SK-N-SH (cell line): ENCODE data around the gene BCHE. TPM values are rescaled to one million over a fixed set of nuclear protein-coding genes. Genes with fewer than 3 reads are reported as not detected.

Experiments
- CTCF ChIA-PET: fragments of 300-600, 350-600 bp; formaldehyde crosslinking; extraction: SDS; loops from one replicate; lab custom pipeline; 2021; lab: Yijun Ruan, JAX
- POLR2A ChIA-PET: fragments of 350-600 bp; sonication (Branson Sonifier 250); formaldehyde crosslinking; extraction: SDS; loops from one replicate; lab custom pipeline; 2020; ENCODE audit warnings: antibody characterized with exemption, inconsistent platforms; lab: Yijun Ruan, JAX
- DNase-seq: peaks from one replicate; pipeline ENCODE4 v3.0.0; 2012
- H2AFZ ChIP-seq: fragments of 200-600 bp; sonication (generic); 2 replicates; pipeline ENCODE4 v1.8.1; 2016; ENCODE audit warnings: antibody characterized with exemption, mild to moderate bottlenecking, low read depth
- H3F3A ChIP-seq: fragments of 200-600 bp; sonication (generic); replicated peaks from 2 replicates; pipeline ENCODE3; 2016; ENCODE audit warnings: antibody characterized with exemption, mild to moderate bottlenecking; ENCODE audit not compliant: insufficient read depth
- H3K27ac ChIP-seq, 2 experiments: fragments of 200-500 bp in 1 of 2; fragments of 200-600 bp in 1 of 2; sonication (Bioruptor generic) in 1 of 2; sonication (generic), shearing (Covaris generic) in 1 of 2; 2 replicates each; pipeline versions ENCODE4 v1.5.1 to v1.6.1; 2014 to 2016; ENCODE audit warnings: low read depth in 2 of 2, inconsistent platforms in 1 of 2, low read length in 1 of 2, mild to moderate bottlenecking in 1 of 2, mixed read lengths in 1 of 2
- H3K27me3 ChIP-seq: fragments of 200-600 bp; sonication (generic), shearing (Covaris generic); 2 replicates; pipeline ENCODE4 v1.6.1; 2016; ENCODE audit warnings: mixed run types; ENCODE audit not compliant: insufficient read depth
- H3K36me3 ChIP-seq, 2 experiments: fragments of 200-500 bp in 1 of 2; fragments of 200-600 bp in 1 of 2; sonication (Bioruptor generic) in 1 of 2; sonication (generic) in 1 of 2; replicated peaks in 1 of 2; 2 replicates each; pipeline versions ENCODE3 to v1.5.1; 2014 to 2016; ENCODE audit warnings: low read length in 1 of 2, mild to moderate bottlenecking in 1 of 2; ENCODE audit not compliant: insufficient read depth in 2 of 2, control insufficient read depth in 1 of 2
- H3K4me1 ChIP-seq, 2 experiments: fragments of 200-500 bp in 1 of 2; fragments of 200-600 bp in 1 of 2; sonication (Bioruptor generic) in 1 of 2; sonication (generic), shearing (Covaris generic) in 1 of 2; 2 replicates each; pipeline versions ENCODE4 v1.5.1 to v1.6.1; 2014 to 2016; ENCODE audit warnings: low read depth in 1 of 2, low read length in 1 of 2, mixed run types in 1 of 2; ENCODE audit not compliant: insufficient read depth in 2 of 2, control insufficient read depth in 1 of 2
- H3K4me2 ChIP-seq: fragments of 200-600 bp; sonication (generic), shearing (Covaris generic); 2 replicates; pipeline ENCODE4 v1.6.1; 2017; ENCODE audit warnings: mixed run types
- H3K4me3 ChIP-seq, 2 experiments: fragments of 200-500 bp in 1 of 2; fragments of 200-600 bp in 1 of 2; sonication (Bioruptor generic) in 1 of 2; sonication (generic), shearing (Covaris generic) in 1 of 2; 2 replicates each; pipeline versions ENCODE4 v1.5.1 to v1.8.1; 2014 to 2016; ENCODE audit warnings: low read depth in 2 of 2, inconsistent platforms in 1 of 2, low read length in 1 of 2, mild to moderate bottlenecking in 1 of 2, mixed read lengths in 1 of 2, moderate library complexity in 1 of 2
- H3K79me2 ChIP-seq: fragments of 200-600 bp; sonication (generic); 2 replicates; pipeline ENCODE4 v1.8.1; 2017; ENCODE audit warnings: mild to moderate bottlenecking; ENCODE audit not compliant: insufficient read depth
- H3K9ac ChIP-seq: fragments of 200-600 bp; sonication (generic); 2 replicates; pipeline ENCODE4 v1.6.1; 2017; ENCODE audit warnings: mixed run types
- H3K9me2 ChIP-seq: fragments of 200-600 bp; sonication (generic); 2 replicates; pipeline ENCODE4 v1.6.1; 2017; ENCODE audit warnings: mixed run types
- H3K9me3 ChIP-seq: fragments of 200-600 bp; sonication (generic); 2 replicates; pipeline ENCODE4 v1.6.1; 2017; ENCODE audit warnings: mixed run types, mild to moderate bottlenecking, moderate library complexity
- H4K20me1 ChIP-seq: fragments of 200-600 bp; sonication (generic); 2 replicates; pipeline ENCODE4 v1.6.1; 2017; ENCODE audit warnings: mild to moderate bottlenecking, mixed run types; ENCODE audit not compliant: insufficient read depth
- FOSL2 ChIP-seq: IDR thresholded peaks from 2 replicates; pipeline ENCODE4 v1.4.0; 2012; ENCODE audit warnings: low read depth, mild to moderate bottlenecking, moderate library complexity, borderline replicate concordance
- FOXJ3 ChIP-seq: sonication (generic); formaldehyde crosslinking; IDR thresholded peaks from 2 replicates; pipeline ENCODE4 v1.5.1; 2020; ENCODE audit warnings: mild to moderate bottlenecking, missing genetic modification reagents
- GATA2 ChIP-seq: sonication (generic); formaldehyde crosslinking; IDR thresholded peaks from 2 replicates; pipeline ENCODE4 v1.5.0; 2020; ENCODE audit warnings: mild to moderate bottlenecking, missing genetic modification reagents
- IRF3 ChIP-seq: fragments of 150-350 bp; IDR thresholded peaks from 2 replicates; pipeline ENCODE4 v1.6.1; 2016; ENCODE audit warnings: mild to moderate bottlenecking, low read depth, low read length
- MEF2A ChIP-seq: IDR thresholded peaks from 2 replicates; pipeline ENCODE4 v1.4.0; 2012; ENCODE audit warnings: low read depth, borderline replicate concordance
- MXI1 ChIP-seq: IDR thresholded peaks from 2 replicates; pipeline ENCODE4 v1.6.1; 2012; ENCODE audit warnings: mild to moderate bottlenecking, low read depth, low read length, improper control_type of control experiment
- NFIC ChIP-seq: IDR thresholded peaks from 2 replicates; pipeline ENCODE4 v1.4.0; 2012; ENCODE audit warnings: borderline replicate concordance
- NRF1 ChIP-seq: IDR thresholded peaks from 2 replicates; pipeline ENCODE4 v1.6.1; 2012; ENCODE audit warnings: low read depth, mild to moderate bottlenecking, low read length
- PBX3 ChIP-seq: IDR thresholded peaks from 2 replicates; pipeline ENCODE4; 2012
- POLR2AphosphoS5 ChIP-seq: IDR thresholded peaks from 2 replicates; pipeline ENCODE4 v1.6.1; 2012; ENCODE audit warnings: low read depth, low read length
- RCOR1 ChIP-seq: fragments of 150-350 bp; IDR thresholded peaks from 2 replicates; pipeline ENCODE4 v1.6.1; 2017; ENCODE audit warnings: antibody characterized with exemption, low read length
- RFX5 ChIP-seq: IDR thresholded peaks from 2 replicates; pipeline ENCODE4 v1.6.1; 2012; ENCODE audit warnings: mild to moderate bottlenecking, improper control_type of control experiment, low read length
- SMC3 ChIP-seq: IDR thresholded peaks from 2 replicates; pipeline ENCODE4 v1.6.1; 2012; ENCODE audit warnings: low read depth, low read length, improper control_type of control experiment
- TCF12 ChIP-seq: IDR thresholded peaks from 2 replicates; pipeline ENCODE4 v1.4.0; 2012
- USF2 ChIP-seq: fragments of 150-350 bp; IDR thresholded peaks from 2 replicates; pipeline ENCODE4 v1.6.1; 2017; ENCODE audit warnings: antibody characterized with exemption, low read length, low read depth, borderline replicate concordance
- YY1 ChIP-seq: IDR thresholded peaks from 2 replicates; pipeline ENCODE4 v1.4.0; 2012; ENCODE audit warnings: low read depth, mild to moderate bottlenecking
- ZBTB33 ChIP-seq: IDR thresholded peaks from 2 replicates; pipeline ENCODE4 v1.4.0; 2012; ENCODE audit warnings: low read depth, borderline replicate concordance
- WGBS: methylation state at CpG from one replicate; pipeline ENCODE4 v1.1.6; 2017; ENCODE audit warnings: low lambda C conversion rate; 5-methylcytosine and 5-hydroxymethylcytosine counted together
- polyA plus RNA-seq, 3 experiments: library from polyadenylated mRNA; depleted of rRNA; stranded (reverse); fragments of >200 nt; gene quantifications; 2 replicates each; pipeline ENCODE4 v1.2.3, GENCODE V29; 2012
- TF ChIP-seq, protein P1 (sequence below): IDR thresholded peaks from 2 replicates; pipeline ENCODE4 v1.4.0; 2012; ENCODE audit warnings: low read depth, borderline replicate concordance
- TF ChIP-seq, protein P2 (sequence below): IDR thresholded peaks from 2 replicates; pipeline ENCODE4 v1.4.0; 2012; ENCODE audit warnings: low read depth

Gene BCHE
- polyA plus RNA-seq, 1 of the 3 experiments (the other 2 are of a cell fraction), result not detected

DNA sequence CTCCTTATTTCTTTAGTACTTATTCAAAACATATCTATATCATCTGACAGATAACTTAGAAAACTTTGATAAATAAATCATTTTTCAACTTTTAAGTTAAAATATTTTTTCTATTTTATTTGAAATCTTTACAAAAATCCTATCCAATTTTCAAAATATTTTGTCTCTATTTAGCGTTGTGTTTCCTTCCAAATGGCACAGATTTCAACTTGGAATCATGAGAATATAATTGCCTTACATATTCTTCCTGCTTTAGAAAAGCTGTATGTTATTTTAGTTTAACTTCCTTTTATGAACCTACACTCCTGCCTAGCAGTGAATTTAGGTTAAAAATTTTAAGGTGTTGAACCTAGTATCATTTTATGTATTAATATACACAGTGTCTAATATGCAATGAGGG, 38.2 kb downstream of the BCHE start:
- H3K4me3 ChIP-seq, result no peak overlapping the region
- no peaks in the 10 kb centered on the region for H3K79me2 ChIP-seq
- no peak overlapping the region for H3K4me2 ChIP-seq
- no peak overlapping the region for H2AFZ ChIP-seq
- no peaks in the 10 kb centered on the region for H3K9me3 ChIP-seq
- H3F3A ChIP-seq, result no peaks in the 10 kb centered on the region
- H3K9ac ChIP-seq, result no peak overlapping the region
- H3K9me2 ChIP-seq, result no peaks in the 10 kb centered on the region
- POLR2A ChIA-PET, result no interaction called here
- TF ChIP-seq, protein P1, sequence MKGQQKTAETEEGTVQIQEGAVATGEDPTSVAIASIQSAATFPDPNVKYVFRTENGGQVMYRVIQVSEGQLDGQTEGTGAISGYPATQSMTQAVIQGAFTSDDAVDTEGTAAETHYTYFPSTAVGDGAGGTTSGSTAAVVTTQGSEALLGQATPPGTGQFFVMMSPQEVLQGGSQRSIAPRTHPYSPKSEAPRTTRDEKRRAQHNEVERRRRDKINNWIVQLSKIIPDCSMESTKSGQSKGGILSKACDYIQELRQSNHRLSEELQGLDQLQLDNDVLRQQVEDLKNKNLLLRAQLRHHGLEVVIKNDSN, result no peak
- TF ChIP-seq USF2, result no peak
- no peak for TF ChIP-seq MXI1
- TF ChIP-seq FOSL2, result no peak
- TF ChIP-seq TCF12, result no peak
- TF ChIP-seq RFX5, result no peak
- 21% methylated on average over 1 of the region's 1 CpG for WGBS
- no peaks in the 10 kb centered on the region for H3K27me3 ChIP-seq
- no peak overlapping the region for H3K27ac ChIP-seq
- H4K20me1 ChIP-seq, result no peaks in the 10 kb centered on the region
- CTCF ChIA-PET, result no interaction called here
- DNase-seq, result no peak
- H3K4me1 ChIP-seq, result no peaks in the 10 kb centered on the region
- H3K36me3 ChIP-seq, result no peaks in the 10 kb centered on the region

DNA sequence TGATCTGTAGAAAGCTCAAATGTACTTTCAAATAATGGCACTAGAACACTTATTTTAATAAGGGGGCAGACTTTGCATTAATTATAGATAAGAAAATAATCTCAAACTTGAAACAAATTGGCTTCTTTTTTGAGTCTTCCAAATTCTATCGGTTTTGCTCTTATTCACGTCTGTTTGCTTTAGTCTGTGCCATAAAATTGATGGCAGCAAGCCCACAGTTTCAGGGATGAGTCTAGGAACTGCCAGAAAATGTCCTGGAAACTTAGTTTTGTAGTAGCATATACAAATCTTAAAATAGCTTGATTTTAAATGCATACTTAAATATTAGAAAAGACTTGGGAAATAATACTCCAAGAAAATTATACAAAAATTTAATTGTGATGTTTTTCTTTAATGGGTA, 39.7 kb downstream of the BCHE start:
- no peak overlapping the region for H3K4me3 ChIP-seq
- peak overlapping the region; percentile 35; the same call in 1 of the 2 replicates for H2AFZ ChIP-seq
- no peak for DNase-seq
- H3F3A ChIP-seq, result no peaks in the 10 kb centered on the region
- ChIA-PET POLR2A (no interaction called here), CTCF (no interaction called here)
- H3K27me3 ChIP-seq, result no peaks in the 10 kb centered on the region; the same call in 1 of the 2 replicates
- H3K4me2 ChIP-seq, result no peak overlapping the region
- no peak overlapping the region for H3K27ac ChIP-seq
- H3K9me2 ChIP-seq, result no peaks in the 10 kb centered on the region
- H3K79me2 ChIP-seq, result no peaks in the 10 kb centered on the region
- H3K9ac ChIP-seq, result no peak overlapping the region
- no peaks in the 10 kb centered on the region for H3K36me3 ChIP-seq
- H3K9me3 ChIP-seq, result no peaks in the 10 kb centered on the region
- WGBS, result 1% methylated on average over 2 of the region's 2 CpGs
- H3K4me1 ChIP-seq, result no peaks in the 10 kb centered on the region
- no peaks in the 10 kb centered on the region for H4K20me1 ChIP-seq
- TF ChIP-seq RCOR1 (no peak), NFIC (no peak), IRF3 (no peak), GATA2 (CRISPR knock-in tag) (no peak), MEF2A (no peak), USF2 (no peak), NRF1 (no peak), TCF12 (no peak), PBX3 (no peak), POLR2AphosphoS5 (no peak), ZBTB33 (no peak), SMC3 (no peak), FOXJ3 (CRISPR knock-in tag) (no peak), YY1 (no peak)
- TF ChIP-seq, protein P1, result no peak
- TF ChIP-seq, protein P2, sequence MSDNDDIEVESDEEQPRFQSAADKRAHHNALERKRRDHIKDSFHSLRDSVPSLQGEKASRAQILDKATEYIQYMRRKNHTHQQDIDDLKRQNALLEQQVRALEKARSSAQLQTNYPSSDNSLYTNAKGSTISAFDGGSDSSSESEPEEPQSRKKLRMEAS, result no peak
